SK-N-SH treated with all-trans-retinoic acid at 6 μM for 48 hours (cell line): ENCODE data around the gene CPSF4L.

Source experiments
- CSDC2 ChIP-seq: fragments of 250-450 bp; sonication (Bioruptor Pico); IDR thresholded peaks from 2 replicates; pipeline ENCODE4 v1.5.0; 2020; ENCODE audit warnings: mild to moderate bottlenecking, moderate library complexity
- GLIS3 ChIP-seq: fragments of 250-450 bp; sonication (Bioruptor Pico); IDR thresholded peaks from 2 replicates; pipeline ENCODE4 v1.5.0; 2020; ENCODE audit warnings: mild to moderate bottlenecking, moderate library complexity
- ISL1 ChIP-seq: fragments of 250-450 bp; sonication (Bioruptor Pico); IDR thresholded peaks from 2 replicates; pipeline ENCODE4 v2.1.2; 2022; ENCODE audit warnings: mild to moderate bottlenecking, moderate library complexity
- RARB ChIP-seq: fragments of 250-450 bp; sonication (Bioruptor Pico); IDR thresholded peaks from 2 replicates; pipeline ENCODE4 v1.8.0; 2021; ENCODE audit warnings: mild to moderate bottlenecking, moderate library complexity
- TOX ChIP-seq: fragments of 250-450 bp; sonication (Bioruptor Pico); IDR thresholded peaks from 2 replicates; pipeline ENCODE4 v1.8.0; 2021; ENCODE audit warnings: mild to moderate bottlenecking, moderate library complexity, borderline replicate concordance
- ZC3H10 ChIP-seq: fragments of 250-450 bp; sonication (Bioruptor Pico); IDR thresholded peaks from 2 replicates; pipeline ENCODE4 v1.5.1; 2021; ENCODE audit warnings: mild to moderate bottlenecking, moderate library complexity
- ZNF8 ChIP-seq: fragments of 450-650 bp; formaldehyde crosslinking; IDR thresholded peaks from 2 replicates; pipeline ENCODE4 v1.5.0; 2020; ENCODE audit warnings: mild to moderate bottlenecking, moderate library complexity
- TF ChIP-seq, protein P1 (sequence below): fragments of 250-450 bp; sonication (Bioruptor Pico); IDR thresholded peaks from 2 replicates; pipeline ENCODE4 v1.5.1; 2020; ENCODE audit warnings: low read depth, mild to moderate bottlenecking, moderate library complexity
- TF ChIP-seq, protein P2 (sequence below): fragments of 250-450 bp; sonication (Bioruptor Pico); IDR thresholded peaks from 2 replicates; pipeline ENCODE4 v1.8.0; 2020; ENCODE audit warnings: mild to moderate bottlenecking, moderate library complexity, borderline replicate concordance

DNA sequence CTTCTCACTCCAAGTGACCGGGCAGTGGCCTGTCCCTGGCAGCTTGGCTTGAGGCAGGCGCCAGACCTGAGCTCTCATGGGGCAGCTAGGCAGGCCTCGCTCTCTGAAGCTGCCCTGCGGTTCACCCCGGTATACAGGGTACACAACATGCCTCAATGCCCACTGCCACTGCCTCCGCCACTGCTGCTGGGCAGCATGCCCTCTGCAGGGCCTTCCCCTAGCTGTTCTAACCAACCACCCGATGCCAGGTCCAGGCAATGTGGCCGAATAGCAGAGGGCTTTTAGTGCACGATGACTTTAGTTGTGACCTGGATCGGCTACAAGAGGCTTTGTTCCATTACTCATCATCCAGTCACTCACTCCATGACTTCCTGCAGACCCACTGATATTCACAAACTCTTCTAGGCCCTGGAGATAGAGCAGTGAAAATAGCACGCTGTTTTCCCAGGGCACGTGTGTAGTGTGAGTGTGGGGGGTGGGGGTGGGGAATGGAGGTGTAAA, 30.4 kb upstream of the CPSF4L start:
- TF ChIP-seq, protein P1, sequence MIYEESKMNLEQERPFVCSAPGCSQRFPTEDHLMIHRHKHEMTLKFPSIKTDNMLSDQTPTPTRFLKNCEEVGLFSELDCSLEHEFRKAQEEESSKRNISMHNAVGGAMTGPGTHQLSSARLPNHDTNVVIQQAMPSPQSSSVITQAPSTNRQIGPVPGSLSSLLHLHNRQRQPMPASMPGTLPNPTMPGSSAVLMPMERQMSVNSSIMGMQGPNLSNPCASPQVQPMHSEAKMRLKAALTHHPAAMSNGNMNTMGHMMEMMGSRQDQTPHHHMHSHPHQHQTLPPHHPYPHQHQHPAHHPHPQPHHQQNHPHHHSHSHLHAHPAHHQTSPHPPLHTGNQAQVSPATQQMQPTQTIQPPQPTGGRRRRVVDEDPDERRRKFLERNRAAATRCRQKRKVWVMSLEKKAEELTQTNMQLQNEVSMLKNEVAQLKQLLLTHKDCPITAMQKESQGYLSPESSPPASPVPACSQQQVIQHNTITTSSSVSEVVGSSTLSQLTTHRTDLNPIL (CRISPR knock-in tag) = no peak
- TF ChIP-seq, protein P2, sequence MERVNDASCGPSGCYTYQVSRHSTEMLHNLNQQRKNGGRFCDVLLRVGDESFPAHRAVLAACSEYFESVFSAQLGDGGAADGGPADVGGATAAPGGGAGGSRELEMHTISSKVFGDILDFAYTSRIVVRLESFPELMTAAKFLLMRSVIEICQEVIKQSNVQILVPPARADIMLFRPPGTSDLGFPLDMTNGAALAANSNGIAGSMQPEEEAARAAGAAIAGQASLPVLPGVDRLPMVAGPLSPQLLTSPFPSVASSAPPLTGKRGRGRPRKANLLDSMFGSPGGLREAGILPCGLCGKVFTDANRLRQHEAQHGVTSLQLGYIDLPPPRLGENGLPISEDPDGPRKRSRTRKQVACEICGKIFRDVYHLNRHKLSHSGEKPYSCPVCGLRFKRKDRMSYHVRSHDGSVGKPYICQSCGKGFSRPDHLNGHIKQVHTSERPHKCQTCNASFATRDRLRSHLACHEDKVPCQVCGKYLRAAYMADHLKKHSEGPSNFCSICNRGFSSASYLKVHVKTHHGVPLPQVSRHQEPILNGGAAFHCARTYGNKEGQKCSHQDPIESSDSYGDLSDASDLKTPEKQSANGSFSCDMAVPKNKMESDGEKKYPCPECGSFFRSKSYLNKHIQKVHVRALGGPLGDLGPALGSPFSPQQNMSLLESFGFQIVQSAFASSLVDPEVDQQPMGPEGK (CRISPR knock-in tag) = no peak
- TF ChIP-seq TOX (CRISPR knock-in tag) (no peak), CSDC2 (CRISPR knock-in tag) (no peak), GLIS3 (CRISPR knock-in tag) (no peak), ZNF8 (CRISPR knock-in tag) (no peak), ZC3H10 (CRISPR knock-in tag) (no peak), RARB (CRISPR knock-in tag) (no peak), ISL1 (CRISPR knock-in tag) (no peak)
